ENCODE data around the gene DNAJB1. TPM values are rescaled to one million over a fixed set of nuclear protein-coding genes. Genes with fewer than 3 reads are reported as not detected.
A peak's percentile ranks its signal among the peaks of the same experiment; 100 is the strongest.

DNAJB1 gene
- total RNA-seq, 1 experiment from 2014 or later, result 122 TPM

GRCh38 chr19:14563989-14564651 lies 45.9 kb upstream of the DNAJB1 start:
- Histone ChIP-seq H3K4me3 (ENCODE audit: low read depth, low read length, poor library complexity, severe bottlenecking) (no peak overlapping the region), H3K36me3 (ENCODE audit: insufficient read depth, low read length, poor library complexity, severe bottlenecking) (peaks cover 18% of the 10 kb centered on the region), H3K27me3 (replicated peaks; ENCODE audit: insufficient read depth, low read depth, low read length, poor library complexity) (no peaks in the 10 kb centered on the region), H3K9me3 (ENCODE audit: low read depth, low read length, poor library complexity, severe bottlenecking) (no peaks in the 10 kb centered on the region), H3K4me1 (ENCODE audit: insufficient read depth, low read length, poor library complexity, severe bottlenecking) (peaks cover 15% of the 10 kb centered on the region), H3K27ac (ENCODE audit: low read depth, low read length, poor library complexity, severe bottlenecking) (no peak overlapping the region)
- no TSS peak for BruUV-seq (replicated peaks)
- no peak for TF ChIP-seq EZH2 (IDR thresholded peaks at IDR 0.05; ENCODE audit: borderline replicate concordance, low read depth, low read length, poor library complexity, severe bottlenecking)
- TF ChIP-seq CTCF (conservative IDR thresholded peaks at IDR 0.05; ENCODE audit: low read depth, low read length), result no peak
- POLR2A ChIA-PET (ENCODE audit: low non-redundant PET), result no interaction called here
- CTCF ChIA-PET, result no interaction called here
- peak; percentile 73 for DNase-seq (ENCODE audit: low spot score)
- intact Hi-C loops (cut with micrococcal nuclease; ENCODE audit: unreplicated experiment), result no loop called here

- ChIA-PET POLR2A (ENCODE audit: low non-redundant PET) (no interaction called here), CTCF (no interaction called here)
- H3K27me3 ChIP-seq (replicated peaks; ENCODE audit: insufficient read depth, low read depth, low read length, poor library complexity), result no peaks in the 10 kb centered on the region
- H3K27ac ChIP-seq (ENCODE audit: low read depth, low read length, poor library complexity, severe bottlenecking), result no peak overlapping the region
- no peaks in the 10 kb centered on the region for H3K9me3 ChIP-seq (ENCODE audit: low read depth, low read length, poor library complexity, severe bottlenecking)
- no TSS peak for BruUV-seq (replicated peaks)
- H3K4me3 ChIP-seq (ENCODE audit: low read depth, low read length, poor library complexity, severe bottlenecking), result no peak overlapping the region
- intact Hi-C loops (cut with micrococcal nuclease; ENCODE audit: unreplicated experiment), result no loop called here
- DNase-seq (ENCODE audit: low spot score), result no peak
- H3K36me3 ChIP-seq (ENCODE audit: insufficient read depth, low read length, poor library complexity, severe bottlenecking), result peaks cover 18% of the 10 kb centered on the region
- H3K4me1 ChIP-seq (ENCODE audit: insufficient read depth, low read length, poor library complexity, severe bottlenecking), result peaks cover 18% of the 10 kb centered on the region
- no peak for TF ChIP-seq EZH2 (IDR thresholded peaks at IDR 0.05; ENCODE audit: borderline replicate concordance, low read depth, low read length, poor library complexity, severe bottlenecking)
- TF ChIP-seq CTCF (conservative IDR thresholded peaks at IDR 0.05; ENCODE audit: low read depth, low read length), result no peak
Observed at GRCh38 chr19:14563590-14563926, 45.4 kb upstream of the DNAJB1 start.

DNA sequence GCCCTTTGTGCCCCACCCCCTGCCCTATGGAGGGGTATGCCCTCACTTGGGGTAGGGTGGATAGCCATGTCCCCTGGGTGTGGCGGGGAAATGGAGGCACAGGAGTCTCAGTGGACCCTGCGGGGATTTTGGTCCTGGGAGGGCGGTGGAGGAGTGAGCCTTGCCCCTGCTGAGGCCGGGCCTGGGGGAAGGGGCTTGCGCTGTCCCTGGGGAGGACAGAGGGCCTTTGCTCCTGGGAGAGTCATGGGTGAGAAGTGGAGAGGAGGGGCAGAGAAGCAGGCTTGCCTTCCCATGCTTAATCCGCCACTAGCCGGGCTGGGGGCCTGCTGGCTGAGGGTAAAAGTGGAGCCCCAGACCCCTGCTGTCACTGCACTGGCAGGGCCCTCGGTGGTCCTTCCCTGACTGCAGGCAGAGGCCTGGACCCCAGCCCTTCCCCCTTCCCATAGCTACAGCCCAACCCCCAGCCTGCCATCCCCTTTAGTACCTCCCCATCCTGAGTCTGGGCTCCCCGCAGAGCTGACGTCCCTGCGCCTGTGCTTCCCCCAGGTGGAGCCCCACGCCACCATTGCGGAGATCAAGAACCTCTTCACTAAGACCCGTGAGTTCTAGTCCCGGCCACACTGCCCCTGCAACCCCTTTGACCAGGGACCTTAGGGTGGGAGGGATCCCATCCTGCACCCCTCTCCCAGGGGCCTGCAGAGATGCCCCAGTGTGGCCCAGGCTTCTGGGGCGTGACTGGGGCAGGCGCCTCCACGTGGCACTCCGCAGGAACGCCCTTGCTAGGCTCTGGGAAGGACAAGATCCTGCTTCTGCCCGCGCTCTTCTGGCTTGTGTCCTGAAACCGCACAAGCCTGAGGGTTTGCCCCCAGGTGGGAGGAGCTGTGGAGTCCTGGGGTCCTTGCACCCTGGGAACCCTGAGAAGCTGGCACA lies 44.7 kb upstream of the DNAJB1 start:
- intact Hi-C loops (cut with micrococcal nuclease; ENCODE audit: unreplicated experiment), result no loop called here
- Histone ChIP-seq H3K27ac (ENCODE audit: low read depth, low read length, poor library complexity, severe bottlenecking) (peak overlapping the region; percentile 19), H3K9me3 (ENCODE audit: low read depth, low read length, poor library complexity, severe bottlenecking) (no peaks in the 10 kb centered on the region), H3K36me3 (ENCODE audit: insufficient read depth, low read length, poor library complexity, severe bottlenecking) (peaks cover 15% of the 10 kb centered on the region), H3K4me3 (ENCODE audit: low read depth, low read length, poor library complexity, severe bottlenecking) (no peak overlapping the region), H3K27me3 (replicated peaks; ENCODE audit: insufficient read depth, low read depth, low read length, poor library complexity) (no peaks in the 10 kb centered on the region), H3K4me1 (ENCODE audit: insufficient read depth, low read length, poor library complexity, severe bottlenecking) (peaks cover 19% of the 10 kb centered on the region)
- TF ChIP-seq CTCF (conservative IDR thresholded peaks at IDR 0.05; ENCODE audit: low read depth, low read length) (no peak), EZH2 (IDR thresholded peaks at IDR 0.05; ENCODE audit: borderline replicate concordance, low read depth, low read length, poor library complexity, severe bottlenecking) (no peak)
- ChIA-PET CTCF (no interaction called here), POLR2A (ENCODE audit: low non-redundant PET) (no interaction called here)
- no peak for DNase-seq (ENCODE audit: low spot score)
- no TSS peak for BruUV-seq (replicated peaks)

All from A673 (cell line).